KBM-7 (cell line): Measurements from ENCODE around the gene ANGPTL4.
"Not testable (repeated sequence)": the region's sequence is repeated elsewhere in the genome, so short reads cannot be mapped to it uniquely, and the experiment has no call there.

ENCODE experiments used
- DNase-seq: peaks from one replicate; pipeline ENCODE4 v3.0.0-alpha.2; 2015
- in situ Hi-C: fragments of 300-500 bp; cut with MboI; formaldehyde crosslinking; loops from 2 replicates; pipeline ENCODE4 v1.14.3; 2020; ENCODE audit warnings: low sequenced_read_pairs, low pct_unique_long_range_greater_than_20kb, mixed read lengths

ANGPTL4 gene

GRCh38 chr19:8385103-8385502, 21.1 kb downstream of the ANGPTL4 start:
- in situ Hi-C loops = not testable (repeated sequence)

GRCh38 chr19:8385566-8385965, 21.6 kb downstream of the ANGPTL4 start:
- in situ Hi-C loops, DNase-seq: not testable (repeated sequence)

More at GRCh38 chr19:8385103-8385502, 21.1 kb downstream of the ANGPTL4 start:
- DNase-seq = not testable (repeated sequence)

DNA sequence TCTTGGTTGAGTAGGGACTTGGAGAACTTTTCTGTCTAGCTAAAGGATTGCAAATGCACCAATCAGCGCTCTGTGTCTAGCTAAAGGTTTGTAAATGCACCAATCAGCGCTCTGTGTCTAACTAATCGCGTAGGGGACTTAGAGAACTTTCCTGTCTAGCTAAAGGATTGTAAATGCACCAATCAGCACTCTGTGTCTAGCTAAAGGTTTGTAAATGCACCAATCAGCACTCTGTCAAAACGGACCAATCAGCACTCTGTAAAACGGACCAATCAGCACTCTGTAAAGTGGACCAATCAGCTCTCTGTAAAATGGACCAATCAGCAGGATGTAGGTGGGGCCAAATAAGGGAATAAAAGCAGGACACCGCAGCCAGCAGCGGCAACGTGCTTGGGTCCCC, 22.5 kb downstream of the ANGPTL4 start:
- DNase-seq, in situ Hi-C loops: not testable (repeated sequence)

GRCh38 chr19:8386990-8387389, 23.0 kb downstream of the ANGPTL4 start:
- no peak for DNase-seq
- in situ Hi-C loops = no loop called here

DNA sequence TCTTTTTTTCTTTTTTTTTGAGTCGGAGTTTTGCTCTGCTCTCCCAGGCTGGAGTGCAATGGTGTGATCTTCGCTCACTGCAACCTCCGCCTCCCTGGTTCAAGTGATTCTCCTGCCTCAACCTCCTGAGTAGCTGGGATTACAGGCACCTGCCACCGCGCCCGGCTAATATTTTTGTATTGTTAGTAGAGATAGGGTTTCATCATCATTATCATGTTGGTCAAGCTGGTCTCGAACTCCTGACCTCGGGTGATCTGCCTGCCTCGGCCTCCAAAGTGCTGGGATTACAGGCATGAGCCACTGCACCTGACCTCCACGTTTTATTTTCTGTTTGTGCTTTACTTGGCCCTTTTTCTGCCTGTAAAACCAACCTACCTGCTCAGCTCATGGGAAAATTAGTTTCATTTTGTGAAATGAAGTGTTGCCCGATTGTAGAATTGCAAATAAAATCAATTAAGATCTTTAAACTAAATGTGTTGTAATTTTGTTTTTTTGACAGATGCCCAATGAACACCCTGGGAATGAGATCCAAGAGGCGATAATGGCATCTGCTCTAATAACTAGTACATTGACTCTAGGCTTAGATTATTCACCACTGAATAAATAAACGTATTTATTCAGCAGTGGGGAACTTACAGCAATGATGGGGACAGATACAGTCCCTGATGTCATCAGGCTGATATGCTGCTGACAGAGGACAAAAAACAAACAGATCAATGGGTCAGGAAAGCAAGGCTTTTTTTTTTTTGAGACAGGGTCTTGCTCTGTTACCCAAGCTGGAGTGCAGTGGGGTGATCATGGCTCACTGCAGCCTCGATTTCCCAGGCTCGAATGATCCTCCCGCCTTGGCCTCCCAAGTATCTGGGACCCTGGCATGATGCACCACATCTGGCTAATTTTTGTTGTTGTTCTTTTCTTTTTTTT, 24.0 kb downstream of the ANGPTL4 start:
- no peak for DNase-seq

DNA sequence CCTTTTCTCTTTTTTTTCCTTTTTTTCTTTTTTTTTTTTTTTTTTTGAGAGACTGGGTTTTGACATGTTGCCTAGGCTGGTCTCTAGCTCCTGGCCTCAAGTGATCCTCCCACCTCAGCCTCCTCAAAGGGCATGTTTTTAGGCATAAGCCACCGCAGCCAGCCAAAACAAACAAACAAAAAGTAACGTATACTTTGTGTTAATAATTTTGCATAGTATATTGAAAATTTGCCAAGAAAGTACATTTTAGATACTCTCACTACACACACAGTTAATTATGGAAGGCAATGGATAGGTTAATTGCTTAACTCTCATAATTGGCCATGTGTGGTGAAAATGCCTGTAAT, 24.6 kb downstream of the ANGPTL4 start:
- no peak for DNase-seq
- in situ Hi-C loops = no loop called here

More for the DNA sequence above, 24.0 kb downstream of the ANGPTL4 start:
- in situ Hi-C loops = no loop called here

- in situ Hi-C loops = no loop called here
- DNase-seq = peak; percentile 100
These were observed 26.1 kb downstream of the ANGPTL4 start, which contains the start of gene RAB11B for GRCh38 chr19:8389891-8390616. Gene RAB11B, plus strand, starts transcription at chr19:8390360. Its CDS starts 57 bp downstream, at chr19:8390417.

GRCh38 chr19:8390617-8390981, 26.6 kb downstream of the ANGPTL4 start:
- in situ Hi-C loops = no loop called here
- peak; percentile 85 for DNase-seq

DNA sequence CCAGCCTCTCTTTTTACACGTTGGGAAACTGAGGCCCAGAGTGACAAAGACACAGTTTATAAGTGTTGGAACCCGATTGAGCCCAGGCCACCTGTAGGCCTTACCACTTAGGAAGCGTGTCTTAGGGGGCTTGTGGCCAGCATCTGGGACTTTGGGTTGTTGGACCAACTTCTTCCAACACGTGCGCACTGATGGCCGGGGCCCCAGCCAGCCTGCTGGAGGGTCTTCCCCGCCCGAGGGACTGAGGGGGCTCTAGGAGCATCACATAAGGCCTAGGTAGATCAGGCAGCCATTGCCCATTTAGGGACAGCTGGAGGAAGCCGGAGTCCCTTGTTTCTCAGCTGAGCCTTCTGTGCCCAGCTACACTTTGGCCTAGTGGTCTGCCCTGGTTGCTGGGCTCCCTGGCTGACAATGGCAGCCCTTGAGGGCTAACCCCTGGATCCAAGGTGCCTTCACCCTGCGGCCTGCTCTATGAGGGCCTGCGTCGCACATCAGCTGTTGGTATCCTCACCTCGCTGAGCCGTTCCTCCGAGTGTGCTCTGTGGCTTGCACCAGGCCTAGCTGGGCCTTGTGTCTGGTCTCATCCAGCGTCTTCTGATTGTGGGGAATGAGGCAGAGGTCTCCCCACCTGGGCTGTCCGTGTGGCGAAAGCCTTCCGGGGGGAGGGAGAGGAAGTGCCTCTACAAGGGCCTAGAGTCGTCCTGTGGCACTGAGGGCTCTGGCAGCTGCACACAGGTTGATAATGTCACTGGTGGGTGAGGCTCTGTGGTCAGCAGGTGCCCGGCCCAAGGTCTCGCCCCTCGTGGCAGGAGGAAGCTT, 27.5 kb downstream of the ANGPTL4 start:
- DNase-seq = no peak
- in situ Hi-C loops = no loop called here

GRCh38 chr19:8392017-8392591, 28.1 kb downstream of the ANGPTL4 start:
- DNase-seq = no peak
- in situ Hi-C loops = no loop called here

GRCh38 chr19:8393192-8393870, 29.4 kb downstream of the ANGPTL4 start:
- no peak for DNase-seq
- in situ Hi-C loops = no loop called here

GRCh38 chr19:8393871-8394250, 29.9 kb downstream of the ANGPTL4 start:
- in situ Hi-C loops = no loop called here

DNA sequence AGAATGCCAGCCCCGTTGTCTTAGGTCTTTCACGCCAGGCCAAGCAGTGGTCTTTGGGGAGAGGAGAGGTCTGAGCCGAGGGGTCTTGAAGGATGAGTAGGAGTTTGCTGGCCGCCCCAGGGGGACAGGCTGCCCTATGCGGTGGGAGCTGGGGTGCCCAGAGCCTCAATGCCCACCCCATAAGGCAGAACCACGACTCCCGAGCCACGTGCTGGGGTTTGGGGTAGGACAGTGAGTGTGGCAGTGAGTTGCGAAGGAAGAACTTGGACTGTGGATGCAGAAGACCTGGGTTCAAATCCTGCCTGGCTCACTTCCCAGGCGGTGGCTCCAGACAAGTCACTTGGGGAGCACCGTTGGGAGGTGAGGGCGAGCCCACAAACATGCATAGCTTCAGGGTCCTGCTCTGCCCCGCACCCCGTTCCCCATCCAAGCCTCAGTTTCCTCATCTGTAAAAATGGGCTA, 31.7 kb downstream of the ANGPTL4 start:
- no peak for DNase-seq
- in situ Hi-C loops = no loop called here

More at GRCh38 chr19:8393871-8394250, 29.9 kb downstream of the ANGPTL4 start:
- no peak for DNase-seq

DNA sequence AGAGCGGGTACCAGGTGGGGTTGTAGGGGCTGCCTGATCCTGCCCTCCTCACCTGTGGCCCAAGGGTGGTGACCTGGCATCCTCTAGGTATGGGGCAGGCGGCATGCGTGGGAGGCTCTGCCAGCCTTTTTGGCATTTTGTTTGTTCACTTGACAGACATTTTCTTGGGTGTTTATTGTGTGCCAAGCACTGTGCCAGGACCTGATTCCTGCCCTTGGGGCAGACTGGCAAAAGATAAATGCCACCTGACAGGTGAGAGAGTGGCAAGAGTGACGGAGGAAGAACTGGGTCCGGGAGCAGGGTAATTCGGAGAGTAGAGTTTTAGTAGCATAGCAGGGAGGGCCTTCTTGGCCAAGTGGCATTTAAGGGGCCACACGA, 32.2 kb downstream of the ANGPTL4 start:
- in situ Hi-C loops = no loop called here
- DNase-seq = no peak

GRCh38 chr19:8396563-8397203, 32.7 kb downstream of the ANGPTL4 start:
- peak; percentile 87 for DNase-seq
- in situ Hi-C loops = no loop called here

DNA sequence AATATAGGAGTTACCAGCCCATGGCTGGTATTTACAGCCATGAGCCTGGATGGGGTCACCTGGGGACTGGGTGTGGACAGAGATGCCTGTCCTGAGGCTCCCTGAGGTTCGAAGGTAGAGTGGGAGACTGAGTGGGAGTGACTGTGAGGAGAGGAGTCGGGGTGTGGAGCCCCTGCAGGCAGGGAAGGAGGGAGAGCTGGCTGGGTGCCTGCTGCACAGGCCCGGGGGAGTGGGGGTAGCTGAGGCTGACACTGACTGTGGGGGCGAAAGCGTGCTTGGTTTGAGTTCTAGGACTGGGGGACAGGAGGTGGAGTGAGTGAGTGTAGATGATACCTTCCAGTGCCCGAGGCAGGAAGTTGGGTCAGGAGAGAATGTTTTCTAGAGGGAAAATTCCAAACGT, 33.3 kb downstream of the ANGPTL4 start:
- no peak for DNase-seq
- in situ Hi-C loops = no loop called here

DNA sequence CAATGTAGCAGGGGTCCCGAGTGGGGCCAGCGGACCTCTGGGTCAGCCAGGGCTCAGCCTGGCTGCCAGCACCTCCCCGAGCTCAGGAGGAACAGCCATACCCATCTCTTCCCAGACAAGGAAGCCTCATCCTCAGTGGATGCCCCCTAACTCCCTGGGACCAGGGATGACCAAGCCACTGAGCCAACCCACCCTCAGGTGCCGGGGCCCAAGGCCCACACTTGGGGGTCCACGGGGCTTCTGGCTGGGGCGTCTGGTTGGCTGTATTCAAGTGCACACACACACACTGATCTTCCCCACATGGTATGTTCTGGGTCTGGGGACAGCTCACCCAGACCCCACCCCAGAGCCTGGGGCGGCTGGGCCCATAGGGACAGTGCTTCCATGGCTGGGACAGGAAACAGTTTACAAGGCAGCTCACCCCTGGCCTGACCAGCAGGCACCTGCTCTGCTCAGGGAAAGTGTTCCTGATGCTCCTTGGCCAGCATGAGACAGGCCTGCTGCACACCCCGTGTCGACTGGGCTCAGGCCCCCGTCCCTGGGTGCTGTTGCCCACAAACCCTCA, 33.9 kb downstream of the ANGPTL4 start:
- in situ Hi-C loops = no loop called here
- DNase-seq = no peak

DNA sequence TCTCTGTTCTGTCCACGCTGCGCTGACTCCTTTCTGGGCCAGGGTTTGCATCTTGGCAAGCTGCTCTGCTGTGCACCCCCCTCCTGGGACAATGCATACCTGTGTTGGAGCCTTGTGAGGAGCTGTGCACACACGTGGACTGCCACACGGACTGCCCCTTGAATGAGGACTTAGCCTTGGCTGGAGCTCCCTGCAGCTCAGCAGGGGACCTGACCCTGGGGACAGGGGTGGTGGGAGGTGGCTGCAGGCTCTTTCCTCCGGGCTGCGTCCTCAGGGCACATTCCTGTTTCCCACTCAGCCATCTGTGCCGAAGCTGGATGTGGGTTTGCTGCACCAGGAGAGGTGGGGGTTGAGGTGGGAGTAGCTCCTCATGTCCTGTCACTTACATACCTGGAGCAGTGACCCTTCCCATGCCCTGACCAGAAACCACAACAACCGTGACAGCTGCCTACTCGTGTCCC, 34.4 kb downstream of the ANGPTL4 start:
- no peak for DNase-seq
- in situ Hi-C loops = no loop called here
